HEK293T (cell line): ENCODE data around the gene TTBK1.

ENCODE experiments used
- CTCF ChIA-PET: fragments of 350-600 bp; formaldehyde crosslinking; extraction: SDS; loops from one replicate; lab custom pipeline; 2021; ENCODE audit warnings: antibody characterized with exemption, inconsistent platforms; lab: Yijun Ruan, JAX
- POLR2A ChIA-PET: fragments of 350-600 bp; formaldehyde crosslinking; extraction: SDS; loops from one replicate; lab custom pipeline; 2020; ENCODE audit warnings: antibody characterized with exemption, inconsistent platforms; lab: Yijun Ruan, JAX
- DNase-seq: peaks from one replicate; pipeline ENCODE4 v3.0.0; 2012; ENCODE audit warnings: mixed read lengths; ENCODE audit errors: extremely low spot score
- ARNT ChIP-seq: fragments of 450-650 bp; IDR thresholded peaks from 2 replicates; pipeline ENCODE4 v1.6.1; 2017; ENCODE audit warnings: mild to moderate bottlenecking
- BHLHE40 ChIP-seq: fragments of 450-650 bp; IDR thresholded peaks from 2 replicates; pipeline ENCODE4 v1.6.1; 2016; ENCODE audit warnings: mild to moderate bottlenecking, moderate library complexity, borderline replicate concordance
- CTBP1 ChIP-seq: fragments of 450-650 bp; IDR thresholded peaks from 2 replicates; pipeline ENCODE4 v1.6.1; 2016; ENCODE audit warnings: borderline replicate concordance
- ELF4 ChIP-seq: fragments of 450-650 bp; IDR thresholded peaks from 2 replicates; pipeline ENCODE4 v1.6.1; 2017; ENCODE audit warnings: antibody characterized with exemption
- FOXA1 ChIP-seq: fragments of 450-650 bp; IDR thresholded peaks from 2 replicates; pipeline ENCODE4 v1.6.1; 2016; ENCODE audit warnings: mild to moderate bottlenecking
- FOXK2 ChIP-seq: fragments of 450-650 bp; IDR thresholded peaks from 2 replicates; pipeline ENCODE4 v1.6.1; 2016; ENCODE audit warnings: mild to moderate bottlenecking
- FOXM1 ChIP-seq: fragments of 450-650 bp; IDR thresholded peaks from 2 replicates; pipeline ENCODE4 v1.6.1; 2017; ENCODE audit warnings: mild to moderate bottlenecking, borderline replicate concordance
- HDGF ChIP-seq: fragments of 450-650 bp; IDR thresholded peaks from 2 replicates; pipeline ENCODE4 v1.6.1; 2017; ENCODE audit warnings: antibody characterized with exemption, borderline replicate concordance
- L3MBTL2 ChIP-seq: fragments of 450-650 bp; conservative IDR thresholded peaks from 2 replicates; pipeline ENCODE4 v1.6.1; 2016; ENCODE audit warnings: mild to moderate bottlenecking
- LEF1 ChIP-seq: fragments of 450-650 bp; IDR thresholded peaks from 2 replicates; pipeline ENCODE4 v1.6.1; 2017; ENCODE audit warnings: mild to moderate bottlenecking, borderline replicate concordance
- NFRKB ChIP-seq: fragments of 450-650 bp; IDR thresholded peaks from 2 replicates; pipeline ENCODE4 v1.6.1; 2016; ENCODE audit warnings: mild to moderate bottlenecking, moderate library complexity
- PKNOX1 ChIP-seq: fragments of 450-650 bp; IDR thresholded peaks from 2 replicates; pipeline ENCODE4 v1.6.1; 2016
- SP1 ChIP-seq: fragments of 450-650 bp; IDR thresholded peaks from 2 replicates; pipeline ENCODE4 v1.6.1; 2017
- SUZ12 ChIP-seq: fragments of 450-650 bp; IDR thresholded peaks from 2 replicates; pipeline ENCODE4 v1.6.1; 2016; ENCODE audit warnings: mild to moderate bottlenecking
- TARDBP ChIP-seq: fragments of 450-650 bp; IDR thresholded peaks from 2 replicates; pipeline ENCODE4 v1.6.1; 2016
- ZNF384 ChIP-seq: fragments of 450-650 bp; IDR thresholded peaks from 2 replicates; pipeline ENCODE4 v1.6.1; 2016

TTBK1 gene

GRCh38 chr6:43262780-43263313 is 19.6 kb downstream of the TTBK1 start:
- ChIA-PET CTCF (interaction anchor here (1.0 to 2.7 kb wide), 4 partner anchors 24 to 312 kb away, joined by 3 to 11 read pairs (median 4); no protein-coding TSS in a partner anchor), POLR2A (interaction anchor here (0.6 to 1.2 kb wide), 3 partner anchors 12 to 79 kb away, joined by 3 to 6 read pairs (median 3); no protein-coding TSS in a partner anchor)
- DNase-seq: no peak
- TF ChIP-seq TARDBP (no peak), LEF1 (no peak), SP1 (no peak), HDGF (no peak), FOXM1 (no peak), FOXK2 (no peak), L3MBTL2 (no peak), SUZ12 (no peak), PKNOX1 (no peak), BHLHE40 (no peak), NFRKB (no peak), CTBP1 (no peak), FOXA1 (no peak), ZNF384 (no peak)

GRCh38 chr6:43263314-43264178 is 20.3 kb downstream of the TTBK1 start:
- POLR2A ChIA-PET: interaction anchor here (0.6 to 1.0 kb wide), 3 partner anchors 9 to 249 kb away, joined by 3 read pairs; no protein-coding TSS in a partner anchor
- CTCF ChIA-PET: interaction anchor here (0.6 to 2.7 kb wide), 8 partner anchors 10 to 342 kb away, joined by 3 to 11 read pairs (median 4); no protein-coding TSS in a partner anchor
- peak; percentile 90 for DNase-seq
- TF ChIP-seq HDGF: 0 out of 2 replicates have a peak, but pooled peaks have one; percentile 23
- TF ChIP-seq FOXM1: no peak
- no peak for TF ChIP-seq SP1

GRCh38 chr6:43264599-43265145 is 21.4 kb downstream of the TTBK1 start:
- ChIA-PET POLR2A (interaction anchor here (0.6 to 1.0 kb wide), 2 partner anchors 32 to 247 kb away, joined by 3 read pairs; no protein-coding TSS in a partner anchor), CTCF (interaction anchor here (1.2 kb wide), 1 partner anchor 133 kb away, joined by 3 read pairs; no protein-coding TSS in a partner anchor)
- TF ChIP-seq LEF1 (no peak), ELF4 (no peak), L3MBTL2 (no peak), FOXK2 (no peak), HDGF (no peak), NFRKB (no peak), ZNF384 (no peak), FOXA1 (no peak), CTBP1 (no peak), BHLHE40 (no peak), TARDBP (no peak), ARNT (no peak)
- no peak for DNase-seq

GRCh38 chr6:43265564-43265963 is 22.3 kb downstream of the TTBK1 start:
- ChIA-PET CTCF (interaction anchor here (0.6 kb wide), 2 partner anchors 37 to 729 kb away, joined by 4 read pairs; partner anchors contain the start of gene DNPH1), POLR2A (interaction anchor here (1.2 kb wide), 1 partner anchor 21 kb away, joined by 3 read pairs; no protein-coding TSS in a partner anchor)
- no peak for TF ChIP-seq ZNF384
- no peak for TF ChIP-seq L3MBTL2
- TF ChIP-seq TARDBP: no peak
- TF ChIP-seq FOXK2: no peak
- no peak for TF ChIP-seq FOXA1
- no peak for TF ChIP-seq CTBP1
- no peak for TF ChIP-seq PKNOX1
- no peak for TF ChIP-seq FOXM1
- TF ChIP-seq LEF1: no peak
- TF ChIP-seq NFRKB: no peak
- no peak for TF ChIP-seq ELF4
- TF ChIP-seq BHLHE40: no peak
- TF ChIP-seq ARNT: no peak
- TF ChIP-seq SP1: no peak
- TF ChIP-seq SUZ12: no peak
- no peak for DNase-seq

- ChIA-PET POLR2A (interaction anchor here (2.3 kb wide), 1 partner anchor 21 kb away, joined by 5 read pairs; no protein-coding TSS in a partner anchor), CTCF (interaction anchor here (0.5 to 1.1 kb wide), 3 partner anchors 39 to 364 kb away, joined by 3 to 5 read pairs (median 3); partner anchors contain the start of gene DNPH1)
- DNase-seq: no peak
- TF ChIP-seq HDGF: no peak
- 0 out of 2 replicates have a peak, but pooled peaks have one; percentile 19 for TF ChIP-seq L3MBTL2
Observed at GRCh38 chr6:43267619-43268354, 24.5 kb downstream of the TTBK1 start.
